ENCODE data around the gene MMP20. TPM values are rescaled to one million over a fixed set of nuclear protein-coding genes. Genes with fewer than 3 reads are reported as not detected.

Gene MMP20
- total RNA-seq, 1 experiment from 2014 or later = 0.30 TPM

DNA sequence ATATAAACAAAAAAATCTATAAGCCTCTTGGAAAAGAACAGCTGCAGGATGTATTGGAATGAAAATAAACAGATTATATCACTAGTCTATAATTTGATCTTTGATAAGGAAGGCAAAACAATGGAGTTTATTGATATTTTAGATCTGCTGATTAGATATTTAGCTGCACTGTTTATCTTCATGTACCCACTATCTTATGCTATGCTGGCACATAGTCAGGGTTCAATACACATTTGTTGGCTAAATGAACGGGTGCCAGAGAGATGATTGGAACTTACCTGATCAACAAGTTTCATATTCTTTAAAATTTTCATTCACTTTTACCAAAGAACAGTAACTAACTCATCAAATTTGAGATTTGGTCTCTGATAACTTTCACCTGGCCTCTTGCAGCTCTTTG lies 26.9 kb downstream of the MMP20 start (continued):
- no peak for TF ChIP-seq REST (IDR thresholded peaks at IDR 0.05; ENCODE audit: low read depth)

DNA sequence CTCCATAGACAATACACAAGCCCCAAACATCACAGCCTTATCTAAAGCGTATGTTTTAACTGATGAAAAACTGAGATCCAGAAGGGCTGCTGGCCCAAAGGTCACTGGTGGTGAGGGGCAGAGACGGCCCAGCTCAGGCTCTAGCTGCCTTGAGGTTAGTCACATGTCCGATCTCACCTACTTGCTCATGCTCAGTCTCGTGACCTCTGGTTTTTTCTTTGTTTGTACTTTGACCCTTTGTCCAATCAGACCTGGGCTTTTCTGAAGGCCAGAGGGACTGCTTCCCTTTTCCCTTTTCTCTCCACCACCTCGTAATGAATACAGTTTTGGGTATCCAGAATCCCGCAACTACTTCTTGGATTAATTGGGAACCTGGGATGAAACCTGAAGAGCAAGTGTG lies 28.6 kb downstream of the MMP20 start:
- Histone ChIP-seq H3K4me2 (ENCODE audit: low read length) (no peak overlapping the region), H3K27ac (ENCODE audit: low read depth, low read length) (no peak overlapping the region), H3K9me3 (ENCODE audit: control insufficient read depth in 1 of 2, insufficient read depth in 1 of 2, low read depth in 1 of 2, low read length in 2 of 2) (no peaks in the 10 kb centered on the region), H4K20me1 (ENCODE audit: insufficient read depth) (no peaks in the 10 kb centered on the region), H3K79me2 (ENCODE audit: insufficient read depth, low read length) (no peaks in the 10 kb centered on the region), H3K36me3 (ENCODE audit: control insufficient read depth in 1 of 2, insufficient read depth in 2 of 2, low read length in 2 of 2) (peaks cover 0 to 12% of the 10 kb centered on the region in 2 experiments; a peak in 1 of 4 replicates), H2AFZ (ENCODE audit: low read depth, low read length, poor library complexity, severe bottlenecking) (no peak overlapping the region), H3K9me2 (ENCODE audit: insufficient read depth) (no peaks in the 10 kb centered on the region), H3K27me3 (ENCODE audit: insufficient read depth, low read length) (no peaks in the 10 kb centered on the region), H3K4me3 (replicated peaks in 1 of 2; ENCODE audit: low read depth in 1 of 2, low read length in 2 of 2) (no peak overlapping the region), H3K4me1 (ENCODE audit: control insufficient read depth in 1 of 2, insufficient read depth in 2 of 2, low read length in 2 of 2) (peaks cover 33 to 63% of the 10 kb centered on the region in 2 experiments), H3K9ac (ENCODE audit: low read length) (no peak overlapping the region)
- DNase-seq (ENCODE audit: low read depth, low spot score) (no peak), ATAC-seq (no peak)
- intact Hi-C loops (cut with micrococcal nuclease) = no loop called here
- ChIA-PET POLR2A (no interaction called here), RAD21 (ENCODE audit: low non-redundant PET in 1 of 2, low total read pairs in 2 of 2, uncharacterized antibody in 2 of 2, unreplicated experiment in 2 of 2) (no interaction called here), CTCF (no interaction called here)
- BruUV-seq (replicated peaks) = no TSS peak
- TF ChIP-seq EZH2 (IDR thresholded peaks at IDR 0.05) (no peak), SRF (IDR thresholded peaks at IDR 0.05; ENCODE audit: low read depth) (no peak), SIN3A (IDR thresholded peaks at IDR 0.05; ENCODE audit: low read depth) (no peak), RAD21 (IDR thresholded peaks at IDR 0.05; ENCODE audit: low read depth) (no peak), POLR2AphosphoS5 (IDR thresholded peaks at IDR 0.05; ENCODE audit: low read depth, low read length) (no peak)
